ENCODE measurements around the gene TTC28. TPM values are rescaled to one million over a fixed set of nuclear protein-coding genes. Genes with fewer than 3 reads are reported as not detected.
A peak's percentile ranks its signal among the peaks of the same experiment; 100 is the strongest.

The TTC28 gene
- total and polyA plus RNA-seq, 11 donors: 5.1 to 34.9 (median 21.8) TPM

DNA sequence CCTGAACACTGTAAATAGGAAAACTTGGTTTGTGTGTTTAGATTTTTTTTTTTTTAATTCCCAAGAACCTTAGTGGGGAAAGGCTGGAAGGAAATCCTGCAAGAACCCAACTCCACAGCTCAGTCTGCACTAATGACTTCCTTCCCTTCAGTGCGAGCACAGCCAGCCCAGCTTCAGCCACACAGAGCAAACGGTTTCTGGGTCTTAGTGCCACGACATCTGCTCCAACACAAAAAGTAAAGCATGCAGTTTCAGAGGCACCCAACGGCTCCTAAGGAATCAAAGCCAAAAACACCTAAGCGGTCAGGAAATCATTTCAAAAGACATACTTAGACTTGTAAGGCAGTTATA lies 236.1 kb downstream of the TTC28 start:
- TF ChIP-seq, protein P1, sequence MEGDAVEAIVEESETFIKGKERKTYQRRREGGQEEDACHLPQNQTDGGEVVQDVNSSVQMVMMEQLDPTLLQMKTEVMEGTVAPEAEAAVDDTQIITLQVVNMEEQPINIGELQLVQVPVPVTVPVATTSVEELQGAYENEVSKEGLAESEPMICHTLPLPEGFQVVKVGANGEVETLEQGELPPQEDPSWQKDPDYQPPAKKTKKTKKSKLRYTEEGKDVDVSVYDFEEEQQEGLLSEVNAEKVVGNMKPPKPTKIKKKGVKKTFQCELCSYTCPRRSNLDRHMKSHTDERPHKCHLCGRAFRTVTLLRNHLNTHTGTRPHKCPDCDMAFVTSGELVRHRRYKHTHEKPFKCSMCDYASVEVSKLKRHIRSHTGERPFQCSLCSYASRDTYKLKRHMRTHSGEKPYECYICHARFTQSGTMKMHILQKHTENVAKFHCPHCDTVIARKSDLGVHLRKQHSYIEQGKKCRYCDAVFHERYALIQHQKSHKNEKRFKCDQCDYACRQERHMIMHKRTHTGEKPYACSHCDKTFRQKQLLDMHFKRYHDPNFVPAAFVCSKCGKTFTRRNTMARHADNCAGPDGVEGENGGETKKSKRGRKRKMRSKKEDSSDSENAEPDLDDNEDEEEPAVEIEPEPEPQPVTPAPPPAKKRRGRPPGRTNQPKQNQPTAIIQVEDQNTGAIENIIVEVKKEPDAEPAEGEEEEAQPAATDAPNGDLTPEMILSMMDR (IDR thresholded peaks at IDR 0.05): no peak
- no peak for TF ChIP-seq POLR2A (IDR thresholded peaks at IDR 0.05)
- ATAC-seq: peak; percentile 85 to 91 (median 90)
- intact Hi-C loops (cut with DNase I): loop anchor here in 9 of 10 donors (1.0 to 10.0 kb wide), 20 partner anchors 141 to 559 kb away; no protein-coding TSS in a partner anchor
- no peaks in the 10 kb centered on the region for H3K36me3 ChIP-seq
- whole genome bisulfite sequencing, 4 donors: 1 to 2% (median 2%) methylated on average over 5 of the region's 5 CpGs
- no peaks in the 10 kb centered on the region for H3K9me3 ChIP-seq
- peak overlapping the region; percentile 53 to 89 (median 80) for H3K27ac ChIP-seq
- H3K4me1 ChIP-seq: peaks cover 0 to 38% (median 17%) of the 10 kb centered on the region in 12 donors
- peak overlapping the region; percentile 41 to 76 (median 66) for H3K4me3 ChIP-seq
- no peaks in the 10 kb centered on the region for H3K27me3 ChIP-seq
- DNase-seq: peak; percentile 75 to 82 (median 77)

DNA sequence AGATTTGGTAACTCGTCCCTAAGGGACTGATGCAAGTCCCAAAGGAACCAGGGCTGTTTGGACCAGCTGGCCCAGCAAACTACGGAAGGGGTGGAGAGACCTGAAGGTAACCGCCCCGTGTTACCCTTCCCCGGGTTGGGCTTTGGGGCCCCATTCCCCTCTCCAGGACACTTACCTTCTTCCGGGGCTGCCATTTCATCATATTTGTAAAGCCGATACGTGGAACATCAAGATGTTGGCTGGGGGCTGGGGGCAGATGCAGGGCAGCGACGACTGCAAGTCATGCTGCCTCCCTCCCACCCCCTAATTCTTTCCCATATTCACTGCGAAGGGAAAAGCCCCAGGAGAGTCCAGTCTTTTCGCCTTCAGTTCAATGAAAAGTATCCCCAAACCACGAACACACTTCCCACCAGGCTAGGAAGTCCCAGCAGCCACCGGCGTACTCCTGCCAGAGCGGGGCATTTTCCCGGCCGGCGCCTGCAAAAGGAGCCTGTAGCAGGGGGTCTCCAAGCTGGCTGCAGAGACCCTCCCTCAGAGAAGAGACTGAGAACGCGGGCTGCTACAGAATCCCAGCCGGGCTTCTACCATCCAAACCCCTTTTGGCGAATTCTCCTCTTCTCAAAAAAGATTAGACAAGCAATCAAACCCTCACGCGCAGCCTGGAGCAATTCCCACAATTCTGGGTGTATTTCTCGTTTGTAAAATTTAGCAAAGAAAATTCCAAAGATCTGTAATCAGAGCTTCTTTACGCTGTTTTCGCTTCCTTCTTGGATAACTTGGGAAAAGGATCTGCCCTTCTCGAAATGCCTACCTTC lies 236.7 kb downstream of the TTC28 start:
- peak overlapping the region; percentile 53 to 89 (median 80) for H3K27ac ChIP-seq
- peak; percentile 33 to 63 (median 34) for DNase-seq
- intact Hi-C loops (cut with DNase I): loop anchor here in 9 of 10 donors (1.0 to 10.0 kb wide), 20 partner anchors 142 to 558 kb away; no protein-coding TSS in a partner anchor
- H3K9me3 ChIP-seq: no peaks in the 10 kb centered on the region
- H3K4me3 ChIP-seq: peak overlapping the region; percentile 41 to 76 (median 66)
- TF ChIP-seq POLR2A (IDR thresholded peaks at IDR 0.05): no peak
- TF ChIP-seq, protein P1 (IDR thresholded peaks at IDR 0.05): no peak
- peaks cover 0 to 39% (median 17%) of the 10 kb centered on the region in 12 donors for H3K4me1 ChIP-seq
- WGBS, 4 donors: 0% methylated on average over 28 to 29 of the region's 29 CpGs
- ATAC-seq: peak; percentile 59 to 75 (median 64)
- H3K27me3 ChIP-seq: no peaks in the 10 kb centered on the region
- H3K36me3 ChIP-seq: no peaks in the 10 kb centered on the region

DNA sequence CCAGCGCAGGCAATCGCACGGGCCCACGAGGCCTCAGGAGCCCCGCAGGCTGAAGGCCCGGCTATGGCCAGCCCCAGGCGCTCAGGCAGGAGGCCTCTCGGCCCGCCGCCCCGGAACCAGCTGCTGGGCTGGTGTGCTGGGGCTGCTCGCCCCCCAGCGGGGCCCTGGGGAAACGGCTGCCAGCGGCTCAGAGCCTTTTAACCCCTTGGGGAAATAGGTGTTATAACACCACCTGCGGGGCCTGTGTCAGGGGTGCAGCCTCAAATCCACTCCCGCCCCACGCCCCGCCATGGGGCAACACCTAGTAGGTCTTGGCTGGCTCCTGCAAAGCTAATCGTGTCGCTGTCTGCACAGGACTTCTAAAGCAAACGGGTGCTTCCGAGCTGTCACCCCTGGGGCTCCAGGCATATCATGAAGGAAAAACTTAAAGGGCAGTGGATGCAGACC lies 237.4 kb downstream of the TTC28 start:
- DNase-seq (peak; percentile 81 to 91 (median 86)), ATAC-seq (peak; percentile 84 to 95 (median 94))
- intact Hi-C loops (cut with DNase I): loop anchor here in 9 of 10 donors (1.0 to 10.0 kb wide), 20 partner anchors 143 to 557 kb away; no protein-coding TSS in a partner anchor
- peaks cover 0 to 39% (median 17%) of the 10 kb centered on the region in 12 donors for H3K4me1 ChIP-seq
- TF ChIP-seq POLR2A (IDR thresholded peaks at IDR 0.05): no peak
- TF ChIP-seq, protein P1 (IDR thresholded peaks at IDR 0.05): peak; percentile 65 to 84 (median 78)
- 0 to 1% (median 0%) methylated on average over 4 to 23 of the region's 23 CpGs for WGBS, 4 donors
- H3K4me3 ChIP-seq: peak overlapping the region; percentile 41 to 76 (median 66)
- H3K27me3 ChIP-seq: no peaks in the 10 kb centered on the region
- H3K9me3 ChIP-seq: no peaks in the 10 kb centered on the region
- peak overlapping the region; percentile 53 to 89 (median 80) for H3K27ac ChIP-seq
- no peaks in the 10 kb centered on the region for H3K36me3 ChIP-seq

DNA sequence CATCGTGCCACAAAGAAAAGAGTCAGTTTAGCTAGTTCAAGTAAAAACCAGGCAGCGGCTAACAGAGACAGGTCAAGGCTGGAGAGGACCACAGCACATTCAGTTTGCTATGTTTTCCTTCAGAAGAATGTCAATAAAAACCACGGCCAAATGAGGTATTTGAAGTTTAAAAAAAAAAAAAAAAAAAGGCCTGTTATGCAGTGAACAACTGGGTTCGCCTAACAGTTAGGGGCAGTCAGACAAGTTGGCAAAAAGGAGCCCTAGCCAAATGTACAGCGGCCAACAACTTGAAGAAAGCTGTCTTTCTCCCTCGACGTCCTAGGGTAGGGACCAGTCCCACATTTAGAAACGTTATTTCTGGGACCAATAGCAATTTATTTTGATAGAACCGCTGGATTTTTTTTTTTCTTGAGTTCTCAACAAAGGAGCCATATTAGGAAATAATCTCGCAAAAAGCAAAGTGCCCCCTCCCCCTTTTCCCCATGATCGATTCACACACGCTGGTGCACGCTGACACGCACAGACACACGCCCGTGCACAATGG lies 237.8 kb downstream of the TTC28 start:
- TF ChIP-seq, protein P1 (IDR thresholded peaks at IDR 0.05): no peak
- TF ChIP-seq POLR2A (IDR thresholded peaks at IDR 0.05): no peak
- Histone ChIP-seq H3K27me3 (no peaks in the 10 kb centered on the region), H3K9me3 (no peaks in the 10 kb centered on the region), H3K4me3 (peak overlapping the region; percentile 41 to 76 (median 66)), H3K27ac (peak overlapping the region; percentile 53 to 89 (median 80)), H3K4me1 (peaks cover 0 to 39% (median 17%) of the 10 kb centered on the region in 12 donors), H3K36me3 (no peaks in the 10 kb centered on the region)
- WGBS, 4 donors: 14 to 19% (median 16%) methylated on average over 14 to 16 of the region's 16 CpGs
- no peak for DNase-seq
- intact Hi-C loops (cut with DNase I): loop anchor here in 9 of 10 donors (1.0 to 10.0 kb wide), 20 partner anchors 143 to 557 kb away; no protein-coding TSS in a partner anchor
- ATAC-seq: no peak

Data from heart left ventricle (tissue), 16 donors.